GM12873 (cell line): Measurements from ENCODE around the gene GPC5.

ENCODE experiments used
- TF ChIP-seq, protein P1 (sequence below): IDR thresholded peaks from 2 replicates; pipeline ENCODE4 v1.5.1; 2012; ENCODE audit warnings: low read depth, mild to moderate bottlenecking, moderate library complexity, low read length, control low read depth; ENCODE audit not compliant: insufficient read depth; ENCODE audit errors: missing control alignments

GPC5 gene

GRCh38 chr13:92224052-92224821 lies 825.8 kb downstream of the GPC5 start:
- TF ChIP-seq, protein P1, sequence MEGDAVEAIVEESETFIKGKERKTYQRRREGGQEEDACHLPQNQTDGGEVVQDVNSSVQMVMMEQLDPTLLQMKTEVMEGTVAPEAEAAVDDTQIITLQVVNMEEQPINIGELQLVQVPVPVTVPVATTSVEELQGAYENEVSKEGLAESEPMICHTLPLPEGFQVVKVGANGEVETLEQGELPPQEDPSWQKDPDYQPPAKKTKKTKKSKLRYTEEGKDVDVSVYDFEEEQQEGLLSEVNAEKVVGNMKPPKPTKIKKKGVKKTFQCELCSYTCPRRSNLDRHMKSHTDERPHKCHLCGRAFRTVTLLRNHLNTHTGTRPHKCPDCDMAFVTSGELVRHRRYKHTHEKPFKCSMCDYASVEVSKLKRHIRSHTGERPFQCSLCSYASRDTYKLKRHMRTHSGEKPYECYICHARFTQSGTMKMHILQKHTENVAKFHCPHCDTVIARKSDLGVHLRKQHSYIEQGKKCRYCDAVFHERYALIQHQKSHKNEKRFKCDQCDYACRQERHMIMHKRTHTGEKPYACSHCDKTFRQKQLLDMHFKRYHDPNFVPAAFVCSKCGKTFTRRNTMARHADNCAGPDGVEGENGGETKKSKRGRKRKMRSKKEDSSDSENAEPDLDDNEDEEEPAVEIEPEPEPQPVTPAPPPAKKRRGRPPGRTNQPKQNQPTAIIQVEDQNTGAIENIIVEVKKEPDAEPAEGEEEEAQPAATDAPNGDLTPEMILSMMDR, result no peak

GRCh38 chr13:92224825-92225224 lies 826.4 kb downstream of the GPC5 start:
- TF ChIP-seq, protein P1, result no peak

- TF ChIP-seq, protein P1, result no peak
Measured at GRCh38 chr13:92225861-92226260, 827.4 kb downstream of the GPC5 start.

GRCh38 chr13:92232871-92233270 lies 834.5 kb downstream of the GPC5 start:
- TF ChIP-seq, protein P1, result no peak

GRCh38 chr13:92251671-92252210 lies 853.3 kb downstream of the GPC5 start:
- TF ChIP-seq, protein P1, result no peak

DNA sequence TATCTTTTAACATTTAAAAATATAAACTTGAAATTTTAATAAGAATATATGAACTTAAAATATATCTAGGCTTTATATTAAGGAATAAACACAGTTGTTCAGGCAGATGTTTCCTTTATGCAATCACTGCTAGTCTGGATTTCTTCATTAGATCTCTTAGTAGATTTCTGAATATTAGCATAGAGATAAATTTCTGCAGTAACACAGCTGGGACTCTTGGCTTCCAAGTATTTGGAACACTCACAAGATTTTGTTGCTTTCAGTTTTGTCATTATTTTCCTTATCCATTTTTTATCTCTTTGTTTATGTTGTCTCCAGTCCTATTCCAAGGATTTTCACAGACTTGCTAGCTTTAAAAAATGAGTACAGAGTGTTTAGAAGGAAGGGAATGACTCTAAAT lies 857.1 kb downstream of the GPC5 start:
- TF ChIP-seq, protein P1, result no peak

- TF ChIP-seq, protein P1, result no peak
Measured at GRCh38 chr13:92256211-92256610, 857.8 kb downstream of the GPC5 start.
